ENCODE results near the gene NTN4. TPM values are rescaled to one million over a fixed set of nuclear protein-coding genes. Genes with fewer than 3 reads are reported as not detected.

Gene NTN4
- total and polyA plus RNA-seq, 4 donors, result 22.1 to 72.4 (median 53.5) TPM

DNA sequence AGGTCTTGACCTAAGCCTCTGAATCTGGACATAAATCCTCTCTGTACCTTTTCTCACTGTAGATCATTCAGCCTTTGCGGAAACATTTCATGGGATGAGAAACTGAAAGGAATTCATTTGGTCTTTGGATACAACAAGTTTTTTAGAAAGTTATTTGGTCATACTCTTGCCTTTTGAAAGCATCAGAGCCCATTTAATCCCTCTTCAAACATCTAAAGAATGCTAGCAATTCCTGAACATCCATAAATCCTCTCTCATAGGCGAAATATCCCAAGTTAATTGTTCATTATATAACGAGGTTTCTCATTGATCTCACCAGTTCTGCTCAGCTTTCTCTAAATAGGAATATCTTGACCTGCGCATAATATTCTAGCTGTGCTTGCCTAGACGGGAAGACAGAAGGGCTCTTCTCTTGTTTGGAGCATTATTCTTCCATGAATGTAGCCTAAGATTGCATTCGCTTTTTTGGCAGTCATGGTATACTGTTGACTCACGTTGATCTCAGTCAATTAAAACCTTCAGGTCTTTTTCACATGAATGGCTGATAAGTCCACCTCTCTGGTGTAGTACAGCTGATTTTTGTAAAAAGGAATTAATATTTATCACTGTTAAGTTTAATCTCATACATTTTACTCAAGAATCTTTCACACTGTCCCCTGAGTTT lies 24.1 kb downstream of the NTN4 start:
- DNase-seq, result no peak
- Histone ChIP-seq H3K9me3 (ENCODE audit: control insufficient read depth in 4 of 4, insufficient read depth in 3 of 4, low read length in 3 of 4) (no peaks in the 10 kb centered on the region), H3K27ac (ENCODE audit: low read depth in 1 of 2, low read length in 1 of 2) (no peak overlapping the region), H3K4me3 (no peak overlapping the region), H3K36me3 (ENCODE audit: control insufficient read depth in 4 of 4, insufficient read depth in 4 of 4, low read length in 4 of 4) (peaks cover 0 to 2% (median 0%) of the 10 kb centered on the region in 4 donors), H3K9ac (ENCODE audit: insufficient read depth in 1 of 2, low read length in 2 of 2) (no peak overlapping the region), H3K27me3 (ENCODE audit: control insufficient read depth in 3 of 3, insufficient read depth in 3 of 3, low read length in 2 of 3) (no peaks in the 10 kb centered on the region), H3K4me1 (ENCODE audit: control insufficient read depth in 5 of 5, insufficient read depth in 5 of 5, low read length in 5 of 5) (peaks cover 0 to 9% (median 2%) of the 10 kb centered on the region in 5 donors)
- TF ChIP-seq, protein P1, sequence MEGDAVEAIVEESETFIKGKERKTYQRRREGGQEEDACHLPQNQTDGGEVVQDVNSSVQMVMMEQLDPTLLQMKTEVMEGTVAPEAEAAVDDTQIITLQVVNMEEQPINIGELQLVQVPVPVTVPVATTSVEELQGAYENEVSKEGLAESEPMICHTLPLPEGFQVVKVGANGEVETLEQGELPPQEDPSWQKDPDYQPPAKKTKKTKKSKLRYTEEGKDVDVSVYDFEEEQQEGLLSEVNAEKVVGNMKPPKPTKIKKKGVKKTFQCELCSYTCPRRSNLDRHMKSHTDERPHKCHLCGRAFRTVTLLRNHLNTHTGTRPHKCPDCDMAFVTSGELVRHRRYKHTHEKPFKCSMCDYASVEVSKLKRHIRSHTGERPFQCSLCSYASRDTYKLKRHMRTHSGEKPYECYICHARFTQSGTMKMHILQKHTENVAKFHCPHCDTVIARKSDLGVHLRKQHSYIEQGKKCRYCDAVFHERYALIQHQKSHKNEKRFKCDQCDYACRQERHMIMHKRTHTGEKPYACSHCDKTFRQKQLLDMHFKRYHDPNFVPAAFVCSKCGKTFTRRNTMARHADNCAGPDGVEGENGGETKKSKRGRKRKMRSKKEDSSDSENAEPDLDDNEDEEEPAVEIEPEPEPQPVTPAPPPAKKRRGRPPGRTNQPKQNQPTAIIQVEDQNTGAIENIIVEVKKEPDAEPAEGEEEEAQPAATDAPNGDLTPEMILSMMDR (IDR thresholded peaks at IDR 0.05; ENCODE audit: control extremely low read depth, extremely low read depth), result no peak
- no peak for ATAC-seq (ENCODE audit: insufficient read depth, low FRiP score)
- 70 to 82% methylated on average over 7 of the region's 7 CpGs for WGBS, 2 donors

DNA sequence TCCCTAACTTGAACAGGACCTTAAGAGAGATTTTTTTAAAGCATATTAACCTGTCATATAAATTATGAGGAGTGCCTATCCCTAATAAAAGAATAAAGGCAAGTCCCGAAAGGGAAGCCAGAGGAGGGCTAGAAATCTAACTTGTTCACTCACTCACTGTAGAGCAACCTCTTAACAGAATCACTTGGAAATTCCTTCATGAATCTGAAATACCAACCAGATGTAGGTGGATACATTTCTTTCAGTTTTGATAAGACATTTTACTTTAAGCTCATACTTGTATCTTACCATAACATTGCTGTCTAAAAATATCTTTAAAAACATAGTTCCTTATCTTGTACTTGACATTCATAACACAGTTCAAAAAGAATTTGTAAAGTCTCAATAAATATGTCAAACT lies 25.7 kb downstream of the NTN4 start:
- no peak overlapping the region for H3K9ac ChIP-seq (ENCODE audit: insufficient read depth in 1 of 2, low read length in 2 of 2)
- no peaks in the 10 kb centered on the region for H3K36me3 ChIP-seq (ENCODE audit: control insufficient read depth in 4 of 4, insufficient read depth in 4 of 4, low read length in 4 of 4)
- TF ChIP-seq, protein P1 (IDR thresholded peaks at IDR 0.05; ENCODE audit: control extremely low read depth, extremely low read depth), result no peak
- H3K27ac ChIP-seq (ENCODE audit: low read depth in 1 of 2, low read length in 1 of 2), result no peak overlapping the region
- DNase-seq (peak in 1 of 3 donors; percentile 34), ATAC-seq (ENCODE audit: insufficient read depth, low FRiP score) (no peak)
- H3K4me1 ChIP-seq (ENCODE audit: control insufficient read depth in 5 of 5, insufficient read depth in 5 of 5, low read length in 5 of 5), result peaks cover 0 to 9% (median 2%) of the 10 kb centered on the region in 5 donors
- 59 to 85% methylated on average over 1 of the region's 1 CpG for WGBS, 2 donors
- H3K27me3 ChIP-seq (ENCODE audit: control insufficient read depth in 3 of 3, insufficient read depth in 3 of 3, low read length in 2 of 3), result no peaks in the 10 kb centered on the region
- H3K4me3 ChIP-seq, result no peak overlapping the region
- H3K9me3 ChIP-seq (ENCODE audit: control insufficient read depth in 4 of 4, insufficient read depth in 3 of 4, low read length in 3 of 4), result no peaks in the 10 kb centered on the region

DNA sequence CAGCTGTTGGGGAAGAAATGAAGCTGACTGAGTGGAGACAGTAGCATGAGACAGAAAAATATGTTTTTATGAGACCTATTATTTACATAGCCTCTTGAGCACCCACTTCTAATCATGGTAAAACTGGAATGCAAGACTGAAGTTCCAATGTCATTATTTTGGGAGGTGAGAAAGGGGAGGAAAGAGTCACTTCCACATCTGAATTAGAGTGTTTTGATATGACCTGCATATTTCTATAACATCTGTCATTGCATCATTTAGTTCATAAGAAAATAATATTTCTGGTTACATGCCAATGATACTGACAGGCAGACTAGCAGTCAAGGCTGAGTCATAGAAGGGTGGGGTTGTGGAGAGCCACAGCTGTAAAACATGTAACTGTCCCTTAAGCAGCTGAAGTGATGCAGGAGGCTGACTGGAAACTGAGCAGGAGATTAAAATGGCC lies 26.7 kb downstream of the NTN4 start:
- Histone ChIP-seq H3K27ac (ENCODE audit: low read depth in 1 of 2, low read length in 1 of 2) (peak overlapping the region in 1 of 2 donors; percentile 23), H3K36me3 (ENCODE audit: control insufficient read depth in 4 of 4, insufficient read depth in 4 of 4, low read length in 4 of 4) (no peaks in the 10 kb centered on the region), H3K4me1 (ENCODE audit: control insufficient read depth in 5 of 5, insufficient read depth in 5 of 5, low read length in 5 of 5) (peaks cover 0 to 9% (median 2%) of the 10 kb centered on the region in 5 donors), H3K4me3 (no peak overlapping the region), H3K9me3 (ENCODE audit: control insufficient read depth in 4 of 4, insufficient read depth in 3 of 4, low read length in 3 of 4) (no peaks in the 10 kb centered on the region), H3K9ac (ENCODE audit: insufficient read depth in 1 of 2, low read length in 2 of 2) (no peak overlapping the region), H3K27me3 (ENCODE audit: control insufficient read depth in 3 of 3, insufficient read depth in 3 of 3, low read length in 2 of 3) (no peaks in the 10 kb centered on the region)
- TF ChIP-seq, protein P1 (IDR thresholded peaks at IDR 0.05; ENCODE audit: control extremely low read depth, extremely low read depth), result no peak
- ATAC-seq (ENCODE audit: insufficient read depth, low FRiP score) (peak; percentile 37), DNase-seq (no peak)
